HG02938 (cell line): ENCODE data around the gene GRM2.
"Not testable (repeated sequence)": the region's sequence is repeated elsewhere in the genome, so short reads cannot be mapped to it uniquely, and the experiment has no call there.

Experiments used
- ATAC-seq: cut with Tn5 transposase; IDR thresholded peaks from one replicate; pipeline ENCODE4 v1.9.1; 2021; ENCODE audit warnings: mild to moderate bottlenecking, moderate library complexity; ENCODE audit not compliant: unreplicated experiment

Gene GRM2

GRCh38 chr3:51721062-51721745, 14.3 kb downstream of the GRM2 start:
- ATAC-seq = no peak

GRCh38 chr3:51722362-51722761, 15.5 kb downstream of the GRM2 start:
- no peak for ATAC-seq

- no peak for ATAC-seq
These were observed 20.6 kb downstream of the GRM2 start for GRCh38 chr3:51727500-51727899.

GRCh38 chr3:51729042-51729633, 22.3 kb downstream of the GRM2 start:
- ATAC-seq = no peak

- ATAC-seq = no peak
These were observed 27.1 kb downstream of the GRM2 start for GRCh38 chr3:51733859-51734571.

GRCh38 chr3:51734572-51734907, 27.7 kb downstream of the GRM2 start:
- no peak for ATAC-seq

GRCh38 chr3:51735039-51735438, 28.2 kb downstream of the GRM2 start:
- ATAC-seq = no peak

GRCh38 chr3:51735950-51736349, 29.1 kb downstream of the GRM2 start:
- ATAC-seq = no peak

GRCh38 chr3:51739110-51739509, 32.2 kb downstream of the GRM2 start:
- ATAC-seq = no peak

GRCh38 chr3:51742320-51742719, 35.5 kb downstream of the GRM2 start:
- not testable (repeated sequence) for ATAC-seq

- not testable (repeated sequence) for ATAC-seq
These were observed 36.1 kb downstream of the GRM2 start for GRCh38 chr3:51742978-51743377.

- no peak for ATAC-seq
These were observed 41.0 kb downstream of the GRM2 start for GRCh38 chr3:51747840-51748239.

- no peak for ATAC-seq
These were observed 41.5 kb downstream of the GRM2 start for GRCh38 chr3:51748327-51748726.

GRCh38 chr3:51750878-51751277, 44.0 kb downstream of the GRM2 start:
- no peak for ATAC-seq

GRCh38 chr3:51751287-51751686, 44.4 kb downstream of the GRM2 start:
- ATAC-seq = peak; percentile 51

GRCh38 chr3:51753763-51754750, 47.2 kb downstream of the GRM2 start:
- ATAC-seq = not testable (repeated sequence)

- ATAC-seq = no peak
These were observed 52.3 kb downstream of the GRM2 start for GRCh38 chr3:51759203-51759602.
